Activated CD8-positive, alpha-beta memory T cell treated with anti-CD3 and anti-CD28 coated beads, Interleukin-2, amount 50 U/mL, for 1 hour (primary cell): ENCODE results near the gene LOX.

Experiments
- DNase-seq: peaks from one replicate; pipeline ENCODE4 v3.0.0-alpha.2; 2020; ENCODE audit errors: extremely low read depth

Gene LOX

DNA sequence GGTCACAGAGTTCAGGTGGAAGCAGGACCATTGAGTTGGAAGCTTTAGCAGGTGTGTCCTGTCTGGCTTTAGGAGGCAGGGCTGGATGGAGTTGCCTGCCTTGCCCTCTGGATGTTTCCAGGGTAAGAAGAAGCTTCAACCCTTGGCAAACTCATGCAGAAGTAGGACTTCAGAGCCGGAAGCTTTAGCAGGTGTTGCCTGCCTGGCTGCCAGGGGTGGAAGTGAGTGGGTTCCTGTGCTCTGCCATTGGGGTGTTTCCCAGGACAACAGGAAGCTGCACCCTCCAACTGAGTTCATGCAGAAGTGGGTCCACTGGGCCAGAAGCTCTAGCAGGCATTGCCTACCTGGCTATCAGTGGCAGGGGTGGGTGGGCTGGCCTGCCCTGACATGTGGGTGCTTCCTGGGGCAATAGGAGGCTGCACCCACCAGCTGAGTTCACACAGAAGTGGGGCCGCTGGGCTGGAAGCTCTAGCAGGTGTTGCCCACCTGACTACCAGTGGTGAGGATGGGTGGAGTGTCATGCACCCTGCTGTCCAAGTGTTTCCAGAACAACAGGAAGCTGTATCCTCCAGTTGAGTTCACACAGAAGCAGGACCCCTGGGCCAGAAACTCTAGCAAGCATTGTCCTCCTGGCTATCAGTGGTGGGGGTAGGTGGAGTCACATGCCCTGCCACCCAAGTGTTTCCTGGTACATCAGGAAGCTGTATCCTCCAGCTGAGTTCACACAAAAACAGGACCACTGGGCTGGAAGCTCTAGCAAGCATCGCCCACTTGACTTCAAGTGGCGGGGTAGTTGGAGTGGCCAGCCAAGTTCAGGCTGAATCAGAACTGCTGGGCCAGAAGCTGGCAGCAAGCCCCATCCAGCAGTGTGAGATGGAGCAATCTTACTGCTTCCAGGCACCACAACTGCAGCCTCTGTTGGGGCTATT is 24.6 kb downstream of the LOX start:
- DNase-seq = no peak

DNA sequence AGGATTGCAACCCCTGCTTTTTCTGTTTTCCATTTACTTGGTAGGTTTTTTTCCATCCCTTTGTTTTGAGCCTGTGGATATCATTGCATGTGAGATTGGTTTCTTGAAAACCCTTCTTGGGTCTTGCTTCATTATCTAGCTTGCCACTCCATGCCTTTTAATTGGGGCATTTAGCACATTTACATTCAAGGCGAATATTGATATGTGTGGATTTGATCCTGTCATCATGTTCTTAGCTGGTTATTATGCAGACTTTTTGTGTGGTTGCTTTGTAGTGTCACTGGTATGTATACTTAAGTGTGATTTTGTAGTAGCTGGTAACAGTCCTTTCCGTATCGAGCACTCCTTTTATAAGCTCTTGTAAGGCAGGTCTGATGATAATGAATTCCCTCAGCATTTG is 26.5 kb downstream of the LOX start:
- no peak for DNase-seq

- no peak for DNase-seq
Observed at GRCh38 chr5:122050959-122051358, 27.1 kb downstream of the LOX start.

DNA sequence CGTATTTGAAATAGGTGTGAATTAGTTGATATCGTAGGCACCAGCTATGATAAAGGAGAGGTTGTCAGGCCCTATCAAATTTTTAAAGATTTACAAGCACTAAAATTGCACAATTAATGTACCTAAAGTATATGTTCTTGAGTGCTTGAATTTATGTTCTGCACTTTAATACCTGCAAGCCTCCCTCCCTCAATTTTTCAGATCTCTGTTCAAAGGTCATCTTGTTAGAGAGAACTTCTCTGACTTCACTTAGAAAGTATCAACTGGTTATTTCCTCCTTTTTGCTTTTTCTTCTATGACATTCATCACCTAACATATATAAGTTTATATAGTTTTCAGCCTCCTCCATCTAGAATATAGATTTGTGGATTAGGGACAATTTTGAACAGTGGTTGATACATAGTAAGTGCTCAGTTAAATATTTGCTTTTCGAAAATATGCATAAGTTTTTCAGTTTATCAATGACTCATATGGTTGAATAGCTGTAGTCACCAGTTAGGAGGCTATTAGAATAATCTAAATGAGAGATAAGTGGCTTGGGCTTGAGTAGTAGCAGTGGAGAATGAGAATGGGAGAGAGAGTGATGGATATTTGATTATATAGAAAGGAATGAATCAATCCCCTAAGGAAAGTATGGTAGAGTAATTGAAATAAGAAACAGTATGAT is 37.3 kb downstream of the LOX start:
- DNase-seq = no peak

GRCh38 chr5:122036326-122036725 is 41.7 kb downstream of the LOX start:
- no peak for DNase-seq

DNA sequence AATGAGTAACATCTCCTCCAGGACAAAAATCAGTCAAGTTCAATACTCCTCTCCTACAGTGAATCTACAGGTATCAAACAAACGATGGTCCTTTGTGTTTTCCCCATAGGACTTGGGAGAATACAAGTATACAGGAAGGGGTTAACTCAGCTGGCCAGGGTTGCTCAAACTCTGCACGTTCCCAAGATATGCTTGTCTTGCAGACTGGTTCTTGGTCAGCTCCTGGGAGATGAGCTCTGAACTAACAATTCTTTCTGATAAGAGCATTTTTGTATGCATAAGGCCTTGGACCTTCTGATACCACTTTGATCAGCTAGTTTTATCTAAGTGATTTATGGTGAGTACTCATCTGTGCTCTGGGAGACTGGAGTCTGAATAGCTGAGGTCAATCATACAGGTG is 42.1 kb downstream of the LOX start:
- DNase-seq = no peak

DNA sequence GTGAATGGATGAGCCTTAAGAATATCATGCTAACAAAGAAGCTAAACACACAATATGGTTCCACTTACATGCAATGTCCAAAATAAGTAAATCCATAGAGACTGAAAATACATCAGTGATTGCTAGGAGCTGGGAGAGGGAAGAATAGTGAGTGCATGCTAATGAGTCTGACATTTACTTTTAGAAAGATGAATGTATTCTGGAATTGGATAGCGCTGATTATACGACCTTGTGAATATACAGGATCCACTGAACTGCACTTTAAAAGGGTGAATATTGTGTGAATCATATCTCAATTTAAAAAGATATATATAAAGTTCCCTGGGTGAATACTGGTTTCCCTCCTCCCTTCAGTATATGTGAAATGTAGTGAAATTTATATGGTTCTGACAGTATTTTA is 46.2 kb downstream of the LOX start:
- no peak for DNase-seq

GRCh38 chr5:122030251-122030650 is 47.8 kb downstream of the LOX start:
- DNase-seq = no peak

GRCh38 chr5:122029818-122030217 is 48.2 kb downstream of the LOX start:
- DNase-seq = no peak

DNA sequence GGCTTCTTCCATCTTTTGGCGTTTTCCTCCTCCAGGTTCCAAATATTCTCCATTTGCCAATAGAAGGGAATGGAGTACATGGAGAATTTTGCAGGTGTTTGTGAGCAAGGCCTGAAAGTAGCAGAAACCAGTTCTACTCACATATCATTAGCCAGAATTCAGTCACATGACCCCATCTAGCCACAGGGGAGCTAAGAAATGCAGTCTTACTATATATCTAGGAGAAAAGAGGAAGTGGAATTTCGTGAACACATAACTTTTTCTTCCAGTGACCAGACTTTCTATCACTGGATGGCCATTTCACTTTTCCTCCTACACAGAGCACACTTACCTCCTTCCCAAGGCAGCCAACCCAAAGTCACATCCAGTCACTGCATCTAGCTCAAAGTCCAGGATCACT is 55.1 kb downstream of the LOX start:
- no peak for DNase-seq

DNA sequence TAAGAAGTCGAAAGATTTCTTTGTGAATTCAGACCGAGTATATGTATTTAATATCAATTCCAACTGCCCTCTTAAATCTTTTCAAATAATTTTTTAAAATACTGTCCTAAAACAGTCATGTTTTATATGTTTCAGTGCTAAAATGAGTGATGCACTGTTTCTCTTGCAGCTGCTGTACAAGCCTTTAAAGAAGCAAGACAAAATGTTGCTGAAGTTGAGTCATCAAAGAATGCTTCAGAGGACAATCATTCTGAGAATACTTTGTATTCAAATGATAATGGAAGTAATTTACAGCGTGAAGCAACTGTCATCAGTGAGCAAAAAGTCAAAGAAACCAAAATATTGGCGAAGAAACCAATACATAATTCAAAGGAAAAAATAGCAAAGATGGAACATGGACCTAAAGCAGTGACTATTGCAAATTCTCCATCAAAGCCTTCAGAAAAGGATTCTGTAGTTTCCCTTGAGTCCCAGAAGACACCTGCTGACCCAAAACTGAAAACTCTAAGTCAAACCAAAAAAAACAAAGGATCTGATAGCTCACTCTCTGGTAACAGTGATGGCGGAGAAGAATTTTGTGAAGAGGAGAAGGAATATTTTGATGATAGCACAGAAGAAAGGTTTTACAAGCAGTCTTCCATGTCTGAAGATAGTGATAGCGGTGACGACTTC is 58.0 kb downstream of the LOX start:
- DNase-seq = no peak

DNA sequence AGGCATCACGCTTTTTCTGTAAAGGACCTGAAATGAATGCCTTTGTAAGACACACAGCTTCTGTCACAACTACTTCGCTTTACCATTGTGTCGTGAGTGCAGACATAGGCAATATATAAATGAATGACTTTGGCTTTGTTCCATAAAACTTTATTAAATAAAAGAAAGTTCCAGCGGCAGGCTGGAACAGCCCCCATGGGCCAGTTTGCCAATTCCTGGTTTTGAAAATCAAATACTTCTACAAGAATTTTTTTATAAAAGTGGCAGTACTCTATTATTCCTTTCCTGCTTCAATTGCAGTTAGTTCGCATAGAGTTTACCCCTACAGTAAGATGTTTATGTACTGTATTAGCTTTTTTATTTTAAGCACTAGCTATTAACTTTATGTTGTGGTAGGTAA is 62.6 kb downstream of the LOX start:
- no peak for DNase-seq

GRCh38 chr5:122014236-122014935 is 63.7 kb downstream of the LOX start:
- DNase-seq = no peak
